IMR-90 (cell line): ENCODE results near the gene PSD2. TPM values are rescaled to one million over a fixed set of nuclear protein-coding genes. Genes with fewer than 3 reads are reported as not detected.

ENCODE experiments used
- ATAC-seq: fragments of 200-7000 bp; cut with Tn5 transposase; 2 replicates; pipeline ENCODE4 v1.9.1; 2020; ENCODE audit warnings: low read depth, mild to moderate bottlenecking, moderate library complexity
- BruUV-seq: library from RNA; stranded (reverse); fragments of 400-500 nt; replicated peaks from 2 replicates; lab custom pipeline; 2021; lab: Mats Ljungman, UMichigan
- CTCF ChIA-PET: fragments of 300-600 bp; formaldehyde crosslinking; extraction: SDS; loops from one replicate; lab custom pipeline; 2021; ENCODE audit warnings: antibody characterized with exemption; lab: Yijun Ruan, JAX
- POLR2A ChIA-PET: fragments of 300-600 bp; sonication (Branson Sonifier 250); formaldehyde crosslinking; loops from one replicate; lab custom pipeline; 2022; ENCODE audit warnings: antibody characterized with exemption; ENCODE audit not compliant: unreplicated experiment; lab: Charles Lee
- DNase-seq: peaks from one replicate; pipeline ENCODE4 v3.0.0; 2013
- H2AFZ ChIP-seq: replicated peaks from 2 replicates; pipeline ENCODE3; 2013; ENCODE audit warnings: low read length, mild to moderate bottlenecking; ENCODE audit not compliant: poor library complexity
- H2AK5ac ChIP-seq: 2 replicates; pipeline ENCODE4 v1.6.1; 2013; ENCODE audit warnings: low read depth, low read length, inconsistent platforms
- H2AK9ac ChIP-seq: replicated peaks from 2 replicates; pipeline ENCODE3; 2013; ENCODE audit warnings: mild to moderate bottlenecking, low read depth, low read length, moderate library complexity; ENCODE audit not compliant: poor library complexity
- H2BK120ac ChIP-seq: 2 replicates; pipeline ENCODE4 v1.6.1; 2013; ENCODE audit warnings: low read depth, low read length, inconsistent platforms
- H2BK15ac ChIP-seq: 3 replicates; pipeline ENCODE4 v1.6.1; 2013; ENCODE audit warnings: low read depth, low read length, inconsistent platforms
- H2BK20ac ChIP-seq: 2 replicates; pipeline ENCODE4 v1.6.1; 2013; ENCODE audit warnings: low read depth, mild to moderate bottlenecking, inconsistent platforms, low read length, moderate library complexity
- H2BK5ac ChIP-seq: 2 replicates; pipeline ENCODE4 v1.6.1; 2013; ENCODE audit warnings: mild to moderate bottlenecking, low read depth, low read length, inconsistent platforms; ENCODE audit not compliant: poor library complexity, severe bottlenecking
- H3K14ac ChIP-seq: replicated peaks from 2 replicates; pipeline ENCODE4 v1.6.1; 2013; ENCODE audit warnings: low read depth, low read length, inconsistent platforms
- H3K18ac ChIP-seq: 2 replicates; pipeline ENCODE4 v1.6.1; 2013; ENCODE audit warnings: low read depth, low read length, control low read depth
- H3K23ac ChIP-seq: 2 replicates; pipeline ENCODE4 v1.6.1; 2013; ENCODE audit warnings: low read depth, low read length, inconsistent platforms
- H3K27ac ChIP-seq: 2 replicates; pipeline ENCODE4 v1.5.1; 2013; ENCODE audit warnings: mild to moderate bottlenecking, control low read depth, low read length; ENCODE audit not compliant: insufficient read depth
- H3K27me3 ChIP-seq: 2 replicates; pipeline ENCODE4 v1.6.1; 2013; ENCODE audit warnings: low read length; ENCODE audit not compliant: control insufficient read depth, insufficient read depth
- H3K36me3 ChIP-seq: 2 replicates; pipeline ENCODE4 v1.6.1; 2013; ENCODE audit warnings: low read length, mixed read lengths; ENCODE audit not compliant: control insufficient read depth, insufficient read depth
- H3K4ac ChIP-seq: 2 replicates; pipeline ENCODE4 v1.6.1; 2013; ENCODE audit warnings: low read depth, low read length, inconsistent platforms
- H3K4me1 ChIP-seq: 2 replicates; pipeline ENCODE4 v1.6.1; 2013; ENCODE audit warnings: low read length, mixed read lengths; ENCODE audit not compliant: control insufficient read depth, insufficient read depth
- H3K4me2 ChIP-seq: 2 replicates; pipeline ENCODE4 v1.6.1; 2013; ENCODE audit warnings: low read depth, mild to moderate bottlenecking, control low read depth, low read length, moderate library complexity
- H3K4me3 ChIP-seq: 2 replicates; pipeline ENCODE4 v1.5.1; 2013; ENCODE audit warnings: low read depth, mild to moderate bottlenecking, control low read depth, low read length, moderate library complexity; ENCODE audit not compliant: insufficient read depth
- H3K56ac ChIP-seq: 2 replicates; pipeline ENCODE4 v1.6.1; 2013; ENCODE audit warnings: low read length, inconsistent platforms; ENCODE audit not compliant: insufficient read depth; ENCODE audit errors: extremely low read depth
- H3K79me1 ChIP-seq, 2 experiments: 2 replicates each; pipeline ENCODE4 v1.6.1; 2013; ENCODE audit warnings: low read length in 2 of 2, inconsistent platforms in 1 of 2, low read depth in 1 of 2
- H3K9ac ChIP-seq: 2 replicates; pipeline ENCODE4 v1.6.1; 2013; ENCODE audit warnings: low read depth, low read length, control low read depth
- H3K9me1 ChIP-seq: 2 replicates; pipeline ENCODE4 v1.6.1; 2013; ENCODE audit warnings: low read length, inconsistent platforms; ENCODE audit not compliant: insufficient read depth
- H3K9me3 ChIP-seq: 2 replicates; pipeline ENCODE4 v1.6.1; 2013; ENCODE audit warnings: low read length; ENCODE audit not compliant: control insufficient read depth, insufficient read depth
- H4K20me1 ChIP-seq: 2 replicates; pipeline ENCODE4 v1.6.1; 2013; ENCODE audit warnings: low read length, inconsistent platforms; ENCODE audit not compliant: insufficient read depth
- H4K5ac ChIP-seq: 2 replicates; pipeline ENCODE4 v1.6.1; 2013; ENCODE audit warnings: mild to moderate bottlenecking, low read depth, low read length, control low read depth
- H4K8ac ChIP-seq, 2 experiments: 2 replicates each; pipeline ENCODE4 v1.6.1; 2013; ENCODE audit warnings: low read depth in 2 of 2, low read length in 2 of 2, control low read depth in 1 of 2, inconsistent platforms in 1 of 2
- H4K91ac ChIP-seq: 2 replicates; pipeline ENCODE4 v1.6.1; 2013; ENCODE audit warnings: low read depth, low read length, inconsistent platforms; ENCODE audit not compliant: insufficient read depth
- CHD1 ChIP-seq: IDR thresholded peaks from 2 replicates; pipeline ENCODE4 v1.6.1; 2012; ENCODE audit warnings: low read depth, low read length, improper control_type of control experiment
- FOS ChIP-seq: fragments of 150-350 bp; IDR thresholded peaks from 2 replicates; pipeline ENCODE4 v1.6.1; 2016; ENCODE audit warnings: low read depth, low read length
- MAZ ChIP-seq: IDR thresholded peaks from 2 replicates; pipeline ENCODE4 v1.6.1; 2012; ENCODE audit warnings: low read depth, mild to moderate bottlenecking, low read length, improper control_type of control experiment, moderate library complexity, borderline replicate concordance
- MXI1 ChIP-seq: IDR thresholded peaks from 2 replicates; pipeline ENCODE4 v1.6.1; 2012; ENCODE audit warnings: low read depth, mild to moderate bottlenecking, low read length, moderate library complexity, borderline replicate concordance
- NFE2L2 ChIP-seq: fragments of 150-350 bp; IDR thresholded peaks from 2 replicates; pipeline ENCODE4 v1.6.1; 2016; ENCODE audit warnings: low read depth, mild to moderate bottlenecking, low read length
- POLR2A ChIP-seq: IDR thresholded peaks from 2 replicates; pipeline ENCODE4 v1.6.1; 2012; ENCODE audit warnings: mild to moderate bottlenecking, low read depth, low read length
- RCOR1 ChIP-seq: IDR thresholded peaks from 2 replicates; pipeline ENCODE4 v1.6.1; 2012; ENCODE audit warnings: mild to moderate bottlenecking, low read length, improper control_type of control experiment; ENCODE audit not compliant: insufficient replicate concordance
- RFX5 ChIP-seq: IDR thresholded peaks from 2 replicates; pipeline ENCODE4 v1.8.0; 2012; ENCODE audit warnings: low read depth, mild to moderate bottlenecking, low read length, moderate library complexity
- WGBS, 2 experiments: methylation state at CpG; one replicate each; pipeline versions ENCODE4 v1.1.5 to v1.1.7; 2013; ENCODE audit warnings: missing lambda C conversion rate in 2 of 2; ENCODE audit not compliant: insufficient read length in 1 of 2; ENCODE audit errors: extremely low coverage in 2 of 2; 5-methylcytosine and 5-hydroxymethylcytosine counted together
- dilution Hi-C: fragments of 300-500 bp; cut with HindIII; formaldehyde crosslinking; loops from one replicate; pipeline ENCODE4 v1.14.3; 2018; ENCODE audit warnings: low sequenced_read_pairs; ENCODE audit not compliant: unreplicated experiment
- in situ Hi-C: fragments of 300-500 bp; cut with MboI; formaldehyde crosslinking; loops from 3 replicates; pipeline ENCODE4 v1.14.3; 2019; ENCODE audit warnings: low sequenced_read_pairs, inconsistent platforms, mixed read lengths
- intact Hi-C: fragments of 100-400 bp; cut with micrococcal nuclease; formaldehyde crosslinking; loops from 2 replicates; pipeline ENCODE4 v1.10.0; 2022
- polyA plus RNA-seq, 3 experiments: library from polyadenylated mRNA; depleted of rRNA; stranded (reverse); fragments of >200 nt; gene quantifications; 2 replicates each; pipeline ENCODE4 v1.2.3, GENCODE V29; 2012; ENCODE audit warnings: low replicate concordance in 1 of 3
- total RNA-seq: library from RNA; depleted of rRNA; stranded (reverse); fragments of >200 nt; gene quantifications from 2 replicates; pipeline ENCODE4 v1.2.3, GENCODE V29; 2012

The PSD2 gene
- total and polyA plus RNA-seq, 2 of the 4 experiments (the other 2 are of a cell fraction), result 0.05 TPM; not detected in 1

DNA sequence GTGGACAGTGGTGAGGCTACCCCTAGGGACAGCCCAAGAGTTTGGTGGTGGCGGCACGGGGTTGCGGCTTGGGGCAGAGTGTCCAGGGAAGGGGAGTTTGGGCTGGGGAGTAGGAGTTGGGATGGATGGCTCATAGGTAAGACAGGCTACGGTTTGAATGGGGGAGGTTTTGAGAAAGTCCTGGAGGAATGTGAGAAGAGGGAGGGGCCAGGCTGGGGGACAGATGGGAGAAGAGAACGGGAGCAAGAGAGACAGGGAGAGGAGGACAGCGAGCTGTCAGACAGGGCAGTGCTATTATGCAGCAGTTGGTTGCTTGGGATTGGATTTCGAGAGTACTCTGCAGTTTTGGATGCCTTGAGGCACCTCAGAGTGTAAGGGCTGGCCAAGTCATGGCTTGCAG lies 24.5 kb downstream of the PSD2 start:
- Histone ChIP-seq H2BK120ac (no peak overlapping the region), H2BK5ac (no peak overlapping the region), H3K9me1 (no peaks in the 10 kb centered on the region), H4K8ac (no peak overlapping the region), H3K23ac (no peak overlapping the region), H4K5ac (no peak overlapping the region), H2AK5ac (no peak overlapping the region), H3K14ac (no peak overlapping the region), H3K4me1 (no peaks in the 10 kb centered on the region), H3K4me2 (no peak overlapping the region), H4K20me1 (no peaks in the 10 kb centered on the region; the same call in 1 of the 2 replicates), H2BK20ac (no peak overlapping the region), H3K9ac (no peak overlapping the region), H2AK9ac (peak overlapping the region; percentile 76), H2BK15ac (no peak overlapping the region), H3K27ac (no peak overlapping the region), H3K36me3 (no peaks in the 10 kb centered on the region), H3K79me1 (no peaks in the 10 kb centered on the region), H3K4ac (no peak overlapping the region), H4K91ac (no peak overlapping the region), H2AFZ (no peak overlapping the region), H3K4me3 (no peak overlapping the region), H3K27me3 (peaks cover 32% of the 10 kb centered on the region), H3K9me3 (peaks cover 2% of the 10 kb centered on the region; the same call in 1 of the 2 replicates), H3K56ac (no peak overlapping the region), H3K18ac (no peak overlapping the region)
- in situ Hi-C loops (no loop called here), dilution Hi-C loops (no loop called here), intact Hi-C loops (no loop called here)
- BruUV-seq, result no TSS peak
- TF ChIP-seq NFE2L2 (no peak), CHD1 (no peak), RCOR1 (no peak), RFX5 (no peak), POLR2A (no peak), MXI1 (no peak), MAZ (no peak), FOS (no peak)
- ChIA-PET CTCF (no interaction called here), POLR2A (no interaction called here)
- no peak for ATAC-seq
- DNase-seq, result no peak
- WGBS, 2 experiments, result 33% methylated on average over 6 of the region's 7 CpGs; no CpG with 5 or more reads in 1 of the 2 experiments
